HG02610 (cell line): ENCODE data around the gene ADGRD1.

Experiments
- ATAC-seq: cut with Tn5 transposase; IDR thresholded peaks from one replicate; pipeline ENCODE4 v1.9.1; 2021; ENCODE audit warnings: mild to moderate bottlenecking, moderate library complexity; ENCODE audit not compliant: unreplicated experiment

ADGRD1 gene

DNA sequence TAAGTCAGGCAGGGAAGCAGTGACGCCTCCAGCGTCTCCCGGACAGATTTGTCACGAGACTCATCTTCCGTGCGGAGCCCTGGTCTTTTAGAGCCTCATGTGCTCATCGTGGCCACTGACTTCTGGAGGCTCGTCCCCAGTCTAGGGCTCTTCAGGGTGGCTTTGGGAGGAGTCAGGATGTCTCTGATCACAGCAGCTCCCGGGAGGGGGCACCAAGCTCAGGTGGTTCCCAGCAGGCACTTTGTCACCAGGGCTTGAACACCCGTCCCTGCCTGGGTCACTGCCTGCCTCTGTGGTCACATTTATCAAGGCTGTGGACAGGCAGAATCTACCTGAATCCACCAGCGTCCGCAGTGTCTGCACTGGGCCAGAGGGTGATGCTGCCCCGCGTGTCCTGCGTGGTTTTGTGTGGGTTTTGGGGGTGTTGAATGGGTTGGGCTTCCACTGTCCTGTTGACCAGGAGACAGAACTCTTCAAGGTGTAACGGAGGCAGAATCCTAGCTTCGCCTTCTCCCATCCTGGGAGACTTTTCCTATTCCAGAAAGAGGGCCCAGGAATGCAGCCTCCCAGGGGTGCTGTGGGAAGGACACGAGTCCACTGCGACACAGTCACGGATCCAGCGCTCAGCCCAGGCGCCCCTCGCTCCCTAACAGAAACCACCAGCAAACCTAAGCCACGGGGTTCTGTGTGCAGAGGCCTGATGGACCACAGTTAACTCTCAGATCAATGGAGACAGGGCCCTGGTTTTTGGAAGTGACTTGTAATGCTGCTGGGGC is 132.3 kb downstream of the ADGRD1 start:
- ATAC-seq, result no peak

DNA sequence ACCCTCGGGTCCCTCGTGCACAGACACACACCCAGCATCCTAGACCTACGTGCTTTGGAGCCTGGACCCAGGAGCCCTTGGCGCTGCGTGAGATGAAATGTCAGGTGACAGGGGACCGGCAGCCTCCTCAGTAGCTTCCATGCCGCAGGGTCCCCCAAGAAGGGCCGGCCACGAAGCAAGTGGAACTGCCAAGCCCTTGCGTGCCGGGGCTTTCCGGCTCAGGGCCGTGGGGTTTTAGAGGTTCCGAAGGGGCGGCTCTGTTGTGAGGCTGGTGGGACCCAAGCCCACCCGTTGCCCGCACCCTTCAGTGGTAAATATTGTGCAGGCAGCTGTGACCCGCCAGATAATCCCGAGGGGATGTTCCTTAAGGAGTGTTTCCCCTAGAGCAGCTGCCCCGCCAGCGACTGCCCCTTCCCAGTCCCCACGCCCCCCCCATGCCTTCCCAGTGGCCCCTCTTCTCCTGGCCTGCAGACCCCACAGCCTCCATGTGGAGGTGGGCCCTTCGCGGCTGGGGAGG is 133.7 kb downstream of the ADGRD1 start:
- ATAC-seq, result no peak

DNA sequence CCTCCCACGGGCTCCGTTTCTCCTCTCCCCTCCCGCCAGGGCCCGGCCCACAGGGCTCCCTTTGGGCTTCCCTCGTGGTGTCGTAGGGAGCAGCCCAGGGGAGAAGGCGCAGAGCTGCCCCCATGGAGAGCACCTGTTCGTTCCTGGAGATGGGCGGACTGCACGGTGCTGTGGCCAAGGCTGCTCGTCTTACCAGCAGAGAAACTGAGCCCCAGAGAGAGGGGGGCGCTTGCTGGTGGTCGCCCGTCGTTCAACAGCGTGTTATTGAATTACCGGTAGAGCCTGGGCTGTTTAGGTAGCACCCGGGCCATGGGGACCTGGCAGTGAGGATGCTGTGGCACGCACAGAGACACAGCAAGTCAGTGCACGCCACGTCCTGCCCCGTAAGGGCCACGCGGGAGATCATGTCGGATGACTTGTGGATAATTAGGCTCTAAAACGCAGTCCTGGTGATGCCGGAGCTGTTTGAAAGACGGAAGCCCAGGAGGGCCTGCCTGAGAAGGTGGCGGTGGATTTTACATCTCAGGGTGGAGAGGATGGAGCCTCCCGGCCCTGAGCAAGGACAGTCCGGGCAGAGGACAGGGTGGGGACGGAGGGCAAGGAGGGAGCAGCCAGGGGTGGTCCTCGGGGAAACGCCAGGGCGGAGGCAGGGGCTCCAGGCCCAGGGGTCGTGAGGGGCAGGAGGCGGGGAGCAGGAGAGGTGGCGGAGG is 134.4 kb downstream of the ADGRD1 start:
- ATAC-seq, result no peak

DNA sequence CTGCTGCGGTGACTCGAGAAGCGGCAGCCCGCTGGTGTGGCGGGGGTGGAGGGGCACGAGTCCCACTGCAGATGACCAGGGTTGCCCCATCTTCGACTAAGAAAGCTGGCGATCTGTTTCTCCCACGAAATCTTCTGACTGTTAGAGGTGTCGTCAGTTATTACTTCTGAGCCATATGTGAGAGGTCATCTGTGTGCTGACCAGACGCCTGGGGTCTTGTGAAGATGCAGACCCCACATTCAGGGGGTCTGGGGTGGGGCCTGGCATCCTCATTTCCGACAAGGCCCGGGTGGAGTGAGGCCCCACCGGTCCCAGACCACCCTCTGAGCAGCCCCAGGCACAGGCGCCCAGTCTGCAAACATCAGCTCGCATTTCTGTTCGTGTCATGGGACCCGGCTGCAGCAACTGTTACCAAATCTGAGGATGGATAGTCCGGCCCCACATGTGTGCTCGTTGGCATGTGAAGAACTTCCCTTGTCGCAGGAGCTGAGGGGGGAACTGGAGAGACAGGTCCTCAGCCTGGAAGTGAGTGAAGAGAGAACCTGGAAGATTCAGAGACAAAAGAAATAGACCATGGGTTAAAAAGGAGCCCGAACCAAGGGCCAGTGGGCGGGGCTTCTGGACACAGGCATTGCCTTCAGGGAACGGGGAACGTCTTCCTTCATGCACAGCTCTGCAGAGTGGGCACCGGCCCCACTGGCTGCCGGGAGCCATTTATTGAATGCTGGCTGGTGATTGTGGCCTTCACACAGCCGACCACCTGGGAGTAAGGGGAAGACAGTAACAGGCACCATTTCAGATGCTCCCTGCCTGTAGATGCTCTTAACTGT is 135.2 kb downstream of the ADGRD1 start:
- ATAC-seq, result no peak

DNA sequence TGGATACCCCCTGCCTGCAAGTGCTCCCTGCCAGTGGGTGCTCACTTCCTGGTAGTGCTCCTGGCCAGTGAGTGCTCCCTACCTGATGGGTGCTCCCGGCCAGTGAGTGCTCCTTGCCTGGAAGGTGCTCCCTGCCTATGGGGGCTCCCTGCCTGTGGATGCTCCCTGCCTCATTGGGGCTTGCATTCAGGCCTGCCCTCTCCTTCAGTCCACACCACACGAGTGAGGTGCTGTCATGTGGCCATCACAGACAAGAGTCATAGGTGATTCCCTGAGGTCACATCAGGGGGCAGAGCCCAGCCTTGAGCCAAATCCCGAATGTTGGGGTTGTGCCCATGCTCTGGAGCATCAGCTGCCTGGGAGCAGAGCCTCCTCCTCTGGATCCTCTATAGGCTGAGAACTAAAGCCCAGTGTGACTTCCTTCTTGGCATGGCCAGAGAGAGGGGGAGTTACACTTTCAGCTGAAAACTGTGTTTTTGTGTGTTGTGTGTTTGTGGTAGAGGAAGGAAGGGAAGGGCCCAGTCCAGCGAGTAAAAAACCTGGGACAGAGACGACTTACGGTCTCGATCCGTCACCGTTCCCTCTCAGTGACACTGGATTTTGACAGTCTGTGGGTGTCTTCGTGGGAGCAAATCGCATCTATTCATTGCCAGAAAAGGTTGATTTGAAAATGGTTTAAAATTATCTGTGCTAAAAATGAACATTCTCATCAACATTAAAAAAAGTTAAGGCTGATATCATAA is 136.0 kb downstream of the ADGRD1 start:
- ATAC-seq, result no peak

DNA sequence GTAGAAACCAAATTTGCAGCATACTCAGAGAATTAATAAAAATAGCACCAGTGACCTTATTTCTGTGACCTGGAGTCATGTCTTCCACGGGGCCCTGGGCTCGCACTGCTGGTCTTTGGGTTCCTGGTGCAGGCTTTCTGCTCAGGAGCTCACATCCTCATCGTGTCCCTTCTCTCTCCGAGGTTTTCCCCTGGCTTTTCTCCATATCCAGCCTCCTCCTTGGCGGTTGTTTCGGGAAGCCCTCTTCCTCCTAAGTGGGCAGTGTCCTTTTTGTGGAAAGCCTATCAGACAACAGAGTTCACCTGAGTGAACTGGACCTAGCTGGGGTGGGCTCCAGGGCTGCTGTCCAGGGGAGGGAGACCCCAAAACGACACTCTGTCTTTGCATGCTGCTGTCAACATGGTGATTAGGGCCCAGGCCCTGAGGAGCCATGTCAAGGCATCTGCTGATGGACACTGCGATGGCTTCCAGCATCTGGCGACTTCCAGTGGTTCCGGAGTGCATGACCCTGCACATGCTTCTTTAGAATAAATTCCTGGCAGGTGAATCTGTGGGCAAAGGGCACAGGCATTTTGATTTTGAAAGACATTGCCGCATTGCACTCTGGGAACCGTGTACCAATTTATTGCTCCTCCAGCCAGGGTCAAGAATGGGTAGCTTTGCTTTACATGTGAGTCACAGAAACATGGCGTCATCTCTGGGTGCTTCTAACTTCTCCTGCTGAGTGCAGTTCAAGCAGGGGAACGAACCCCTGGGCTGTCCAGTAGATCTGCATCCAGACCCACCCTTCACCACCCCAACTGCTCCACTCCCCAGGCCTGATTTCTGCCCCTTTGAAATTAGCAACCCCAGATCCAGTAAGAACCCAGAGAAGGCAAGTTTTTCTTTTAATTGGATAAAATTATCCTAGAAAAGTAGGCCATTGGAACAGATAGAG is 136.8 kb downstream of the ADGRD1 start:
- no peak for ATAC-seq

DNA sequence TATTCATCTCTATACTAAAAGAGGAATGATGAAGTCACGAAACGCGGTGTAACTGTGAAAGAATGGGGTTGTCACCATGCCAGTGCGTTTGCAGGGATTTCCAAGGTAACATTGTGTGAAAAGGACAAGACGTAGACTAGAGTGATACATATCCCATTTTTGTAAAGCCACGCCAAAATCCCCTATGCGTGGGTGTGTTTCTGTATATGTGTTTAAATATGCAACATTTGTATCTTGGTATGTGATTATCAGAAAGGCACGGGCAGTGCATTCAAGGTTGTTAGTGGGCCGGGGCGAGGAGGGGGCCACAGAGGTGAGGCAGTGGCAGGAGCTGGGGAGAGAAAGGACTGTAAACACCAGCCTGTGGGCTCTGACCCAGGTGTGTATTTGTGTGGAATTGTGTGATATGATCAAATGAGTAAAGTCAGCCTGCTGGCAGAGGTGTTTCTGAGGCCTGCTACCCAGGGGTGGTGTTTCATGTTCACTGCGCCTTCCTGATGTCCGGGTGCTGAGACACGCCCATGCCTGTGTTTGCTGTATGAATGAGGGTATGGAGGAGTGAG is 137.8 kb downstream of the ADGRD1 start:
- peak; percentile 48 for ATAC-seq

DNA sequence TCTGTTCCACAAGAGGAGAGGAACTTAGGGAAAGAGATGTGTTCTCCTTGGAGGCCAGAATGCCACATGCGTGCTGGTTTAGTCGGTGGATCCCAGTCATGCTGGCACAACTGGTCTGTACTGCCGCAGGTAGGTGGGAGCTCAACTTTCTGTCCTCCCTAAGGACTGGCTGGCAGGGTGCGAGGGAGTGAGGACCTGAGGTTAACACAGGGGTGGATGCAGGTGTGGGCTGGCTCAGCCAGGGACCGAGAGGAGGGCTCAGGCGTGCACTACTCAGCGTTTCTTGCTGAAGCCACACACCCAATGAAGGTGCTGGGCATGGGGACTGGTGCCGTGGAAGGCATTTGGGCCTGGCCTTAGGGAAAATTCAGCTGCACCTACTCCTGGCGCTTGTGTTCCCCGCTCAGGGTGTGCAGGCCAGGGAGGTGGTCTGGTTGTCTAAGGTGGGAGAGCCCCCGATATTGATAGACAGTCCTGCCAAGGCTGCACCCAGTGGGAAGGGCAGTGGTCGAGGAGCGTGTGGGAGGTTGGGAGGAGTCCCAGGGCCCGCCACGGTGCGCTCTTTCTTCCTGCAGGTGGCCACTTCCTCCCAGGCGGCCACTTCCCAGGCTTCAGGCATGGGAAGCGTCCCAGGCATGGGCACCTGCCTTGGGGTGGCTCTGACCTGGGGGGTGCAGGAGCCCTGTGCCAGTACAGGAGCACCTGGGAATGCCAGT is 138.4 kb downstream of the ADGRD1 start:
- ATAC-seq, result no peak

DNA sequence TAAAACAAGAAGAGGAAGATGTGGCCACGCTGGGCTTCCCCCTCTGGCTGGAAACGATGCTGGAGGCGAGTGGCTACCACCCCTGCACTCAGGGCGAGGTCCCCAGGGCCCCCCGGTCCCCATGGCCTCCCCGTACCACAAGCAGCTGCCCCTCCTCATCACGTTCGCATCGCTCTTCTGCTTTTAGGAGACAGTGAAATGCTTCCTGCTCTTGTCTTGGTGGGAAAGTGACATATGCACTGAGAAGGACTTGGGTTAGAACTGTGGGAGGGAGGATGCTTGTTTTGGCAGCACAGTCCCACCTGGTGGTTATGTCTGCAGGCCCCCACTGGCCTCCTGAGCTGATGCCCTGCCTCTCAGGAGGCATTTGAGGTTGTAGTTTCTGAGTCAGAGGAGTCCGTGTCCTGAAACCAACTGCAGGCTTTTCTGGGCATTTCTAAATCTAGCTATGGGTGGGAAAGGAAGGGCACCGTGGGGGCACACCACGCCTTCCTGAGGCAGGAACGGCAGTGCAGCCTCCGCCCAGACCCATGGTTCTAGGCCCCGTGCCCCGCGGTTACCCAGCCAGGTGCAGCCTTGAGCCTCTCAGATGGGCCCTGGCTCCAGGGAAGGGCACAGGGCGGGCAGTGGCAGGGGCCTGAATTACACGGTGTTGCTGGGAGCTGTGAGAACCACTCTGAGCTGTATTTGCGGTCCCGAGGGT is 139.3 kb downstream of the ADGRD1 start:
- ATAC-seq, result peak; percentile 64

DNA sequence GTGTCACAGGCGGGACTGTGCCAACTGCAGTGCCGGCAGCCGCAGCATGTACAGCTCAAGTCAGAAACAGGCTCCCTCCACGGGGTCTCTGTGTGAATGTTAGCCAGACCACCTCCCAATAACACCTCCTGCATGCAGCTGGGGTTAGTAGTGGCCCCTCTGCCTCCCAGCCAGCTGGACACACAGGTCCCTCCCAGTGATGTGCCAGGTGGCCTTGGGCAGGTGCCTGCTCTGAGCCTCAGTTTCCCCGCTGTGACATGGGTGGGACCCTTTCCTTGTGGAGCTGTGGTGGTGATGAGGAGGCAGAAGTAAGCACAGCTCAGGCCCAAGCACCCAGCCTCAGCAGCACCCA is 139.9 kb downstream of the ADGRD1 start:
- no peak for ATAC-seq

DNA sequence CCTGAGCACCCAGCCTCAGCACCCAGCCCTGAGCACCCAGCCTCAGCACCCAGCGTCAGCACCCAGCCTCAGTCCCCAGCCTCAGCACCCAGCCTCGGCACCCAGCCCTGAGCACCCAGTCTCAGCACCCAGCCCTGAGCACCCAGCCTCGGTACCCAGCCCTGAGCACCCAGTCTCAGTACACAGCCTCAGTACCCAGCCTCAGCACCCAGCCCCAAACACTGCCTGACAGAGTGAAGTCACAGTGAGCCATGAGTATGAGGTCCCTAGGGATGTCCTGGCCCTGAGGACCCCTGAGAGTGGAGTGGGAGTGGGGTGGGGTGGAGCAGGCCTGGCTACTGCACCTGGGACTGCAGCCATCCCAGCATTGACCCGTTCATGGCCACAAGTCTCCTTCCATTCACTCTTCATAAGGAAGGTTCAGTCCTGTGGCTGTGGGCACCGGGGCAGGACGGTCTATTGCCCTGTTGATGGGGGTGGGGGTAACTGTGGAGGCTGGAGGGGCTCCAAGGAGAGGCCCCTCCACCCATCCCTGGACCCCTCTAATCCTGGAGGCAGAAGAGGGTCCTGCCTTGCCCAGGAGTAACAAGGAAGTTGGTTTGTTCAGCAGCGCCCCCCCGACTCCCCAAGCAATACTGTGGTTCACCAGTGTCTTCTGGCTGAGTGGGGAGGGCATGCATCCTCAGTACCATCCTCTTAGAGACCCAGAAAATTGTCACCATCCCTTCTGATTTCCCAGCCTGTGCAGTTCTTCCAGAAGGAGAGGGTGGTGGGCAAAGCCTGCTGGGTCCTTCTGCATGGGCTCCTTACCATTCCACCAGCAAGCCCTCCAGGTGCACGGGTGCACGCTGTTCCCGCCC is 140.5 kb downstream of the ADGRD1 start:
- no peak for ATAC-seq

DNA sequence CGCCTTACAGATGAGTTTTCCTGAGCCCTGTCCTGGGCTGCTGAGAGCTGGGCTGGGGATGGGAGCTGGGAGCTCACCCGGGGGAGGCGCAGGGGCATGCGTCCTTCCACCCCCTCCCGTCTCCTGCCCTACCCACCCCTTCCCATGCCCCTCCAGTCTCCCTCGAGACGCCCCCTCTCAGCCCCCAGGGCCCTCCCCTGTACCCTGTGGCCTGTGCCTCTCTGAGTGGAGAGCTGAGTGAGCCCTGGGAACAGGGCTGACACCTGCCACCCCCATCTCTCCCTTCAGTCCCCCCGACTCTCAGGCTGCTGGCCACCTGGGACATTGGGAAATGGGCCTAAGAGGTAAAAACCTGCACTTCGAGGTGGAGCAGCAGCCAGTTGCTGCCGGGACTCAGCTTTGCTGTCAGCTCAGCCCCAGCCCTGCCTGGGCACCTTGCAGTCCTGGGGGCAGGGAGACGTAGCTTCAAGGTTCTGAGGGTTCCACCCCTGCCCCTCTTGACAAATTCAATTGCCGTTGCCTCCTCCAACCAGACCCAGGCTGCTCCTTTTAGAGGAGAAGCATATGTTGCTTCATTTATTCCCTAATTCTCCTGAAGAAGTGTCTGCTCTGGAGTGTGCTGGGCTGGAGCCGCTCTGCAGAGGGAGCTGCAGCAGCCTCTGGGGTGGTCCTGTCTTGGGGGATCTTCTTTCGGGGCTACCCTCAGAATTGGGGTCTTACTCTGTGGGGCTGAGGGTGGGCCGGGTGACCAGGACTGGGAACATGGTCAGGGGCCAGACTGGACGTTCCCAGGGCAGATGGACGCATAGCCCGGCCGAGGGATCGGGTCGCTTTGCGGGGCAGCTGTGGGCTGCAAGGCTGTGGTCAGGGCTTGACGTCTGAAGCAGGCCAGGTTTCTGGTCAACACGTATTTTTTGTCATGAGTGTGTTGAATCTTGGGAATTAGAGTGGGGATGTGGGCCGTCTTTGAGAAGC is 141.4 kb downstream of the ADGRD1 start:
- no peak for ATAC-seq

DNA sequence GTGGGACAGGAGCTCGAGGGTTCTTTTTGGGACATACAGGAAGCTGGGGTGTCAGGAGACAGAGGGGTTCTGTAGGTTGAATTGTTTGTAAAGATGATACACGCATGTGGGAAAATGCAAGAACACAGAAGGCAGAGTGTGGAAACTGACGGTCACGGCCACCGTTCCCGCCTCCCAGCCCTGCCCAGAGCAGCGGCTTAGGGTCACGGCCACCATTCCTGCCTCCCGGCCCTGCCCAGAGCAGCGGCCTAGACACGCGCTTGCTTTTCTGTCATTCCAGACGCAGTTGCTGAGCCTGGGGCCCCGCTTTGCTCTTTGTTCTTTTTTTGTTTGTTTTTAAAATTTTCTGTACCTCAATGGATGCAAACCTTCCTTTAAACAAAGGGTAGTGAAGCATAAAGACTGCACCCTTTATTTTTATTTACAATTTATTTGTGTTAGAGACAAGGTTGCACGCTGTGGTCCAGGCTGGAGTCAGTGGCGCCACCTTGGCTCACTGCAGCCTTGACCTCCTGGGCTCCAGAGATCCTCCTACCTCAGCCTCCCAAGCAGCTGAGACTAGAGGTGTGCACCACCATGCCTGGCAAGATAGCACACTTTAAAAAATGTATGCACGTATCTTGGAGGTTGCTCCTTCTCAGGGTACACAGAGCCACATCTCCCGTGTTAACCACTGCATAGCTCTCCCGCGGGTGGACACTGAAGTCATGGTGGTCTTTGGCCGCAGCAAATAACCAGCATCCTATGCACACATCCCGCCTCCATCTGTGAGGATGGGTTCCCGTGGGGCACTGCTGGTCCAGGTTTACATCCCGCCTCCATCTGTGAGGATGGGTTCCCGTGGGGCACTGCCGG is 142.3 kb downstream of the ADGRD1 start:
- ATAC-seq, result no peak

DNA sequence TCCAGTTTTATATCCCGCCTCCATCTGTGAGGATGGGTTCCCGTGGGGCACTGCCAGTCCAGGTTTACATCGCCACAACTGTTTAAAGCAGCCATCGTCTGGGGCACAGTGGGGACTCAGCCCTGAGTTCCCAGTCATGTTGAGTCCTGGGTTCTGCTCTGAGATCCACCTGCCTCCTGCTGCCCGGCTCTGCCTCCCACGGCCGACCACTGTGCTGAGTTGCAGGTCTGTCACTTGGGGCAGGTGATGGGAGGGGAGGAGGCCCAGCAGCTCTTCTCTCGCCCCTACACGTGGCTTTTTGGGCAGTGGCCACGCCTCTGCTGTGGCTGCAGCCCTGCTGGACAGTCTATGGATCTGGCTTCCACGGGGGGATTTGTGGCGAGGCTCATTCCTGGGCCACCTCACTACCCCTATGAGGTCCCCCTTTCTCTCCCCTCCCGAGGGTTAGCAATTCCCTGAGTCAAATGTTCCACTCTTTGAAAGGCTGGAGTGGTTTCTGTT is 143.0 kb downstream of the ADGRD1 start:
- ATAC-seq, result no peak
